IPS DF 6.9 (cell line): ENCODE results near the gene HOXB6.

Experiments used
- DNase-seq: peaks from one replicate; pipeline ENCODE4 v3.0.0-alpha.2; 2013; ENCODE audit warnings: low read depth, low spot score
- H3K27ac ChIP-seq: one replicate; pipeline ENCODE4 v1.5.1; 2013; ENCODE audit warnings: low read length, control low read depth
- H3K27me3 ChIP-seq: 2 replicates; pipeline ENCODE4 v1.6.1; 2013; ENCODE audit warnings: mild to moderate bottlenecking, low read length; ENCODE audit not compliant: control insufficient read depth, insufficient read depth
- H3K36me3 ChIP-seq: 2 replicates; pipeline ENCODE4 v1.6.1; 2013; ENCODE audit warnings: low read length; ENCODE audit not compliant: control insufficient read depth, insufficient read depth
- H3K4me1 ChIP-seq: 2 replicates; pipeline ENCODE4 v1.6.1; 2013; ENCODE audit warnings: low read length; ENCODE audit not compliant: control insufficient read depth, insufficient read depth
- H3K4me3 ChIP-seq: 2 replicates; pipeline ENCODE4 v1.5.1; 2013; ENCODE audit warnings: mild to moderate bottlenecking, low read length
- H3K9me3 ChIP-seq: 2 replicates; pipeline ENCODE4 v1.6.1; 2013; ENCODE audit warnings: low read length, inconsistent platforms; ENCODE audit not compliant: control insufficient read depth, insufficient read depth
- WGBS: extraction: QIAGEN DNeasy Blood & Tissue Kit; methylation state at CpG from one replicate; pipeline ENCODE4 v1.1.7; 2013; ENCODE audit warnings: mixed read lengths, missing lambda C conversion rate; ENCODE audit not compliant: insufficient read length, insufficient coverage; 5-methylcytosine and 5-hydroxymethylcytosine counted together

HOXB6 gene

DNA sequence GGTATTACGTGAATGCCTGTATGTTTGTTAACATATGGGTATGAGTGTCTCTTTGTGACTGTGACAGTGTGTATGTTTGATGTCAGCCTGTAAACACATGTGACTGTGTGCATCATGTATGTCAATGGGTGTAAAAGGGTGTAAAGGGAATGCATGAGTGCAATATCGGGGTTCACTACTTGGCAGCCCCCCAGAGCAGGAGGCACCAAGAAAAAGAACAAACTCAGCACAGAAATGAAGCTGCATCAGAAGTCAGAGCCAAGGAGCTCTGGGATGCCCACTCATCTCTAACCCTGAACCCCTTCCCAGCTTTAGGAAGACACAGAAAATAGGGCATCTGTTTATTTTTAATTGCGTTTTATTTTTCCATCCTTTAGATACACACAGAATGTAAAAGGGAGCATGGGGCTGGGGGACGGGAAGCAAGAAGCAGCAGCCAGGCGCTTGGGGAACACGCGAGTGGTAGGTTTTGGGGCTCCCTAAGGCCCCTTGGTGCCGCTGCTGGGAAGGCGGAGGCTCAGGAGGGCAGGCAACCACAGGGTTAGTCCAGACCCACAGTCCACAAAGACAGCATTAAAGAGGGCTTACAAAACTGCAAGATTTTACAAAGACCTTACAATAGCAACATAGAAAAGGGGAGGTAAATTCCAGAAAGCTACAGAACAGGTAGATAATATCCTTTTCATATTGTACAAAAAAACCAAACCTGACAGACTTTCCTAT, 2.3 kb upstream of the HOXB6 start:
- Histone ChIP-seq H3K4me1 (peaks cover 3% of the 10 kb centered on the region; the same call in 1 of the 2 replicates), H3K27ac (no peak overlapping the region), H3K27me3 (peaks cover 97% of the 10 kb centered on the region), H3K36me3 (no peaks in the 10 kb centered on the region), H3K9me3 (no peaks in the 10 kb centered on the region), H3K4me3 (no peak overlapping the region)
- no CpG with 5 or more reads among the region's 9 CpGs for WGBS
- no peak for DNase-seq

DNA sequence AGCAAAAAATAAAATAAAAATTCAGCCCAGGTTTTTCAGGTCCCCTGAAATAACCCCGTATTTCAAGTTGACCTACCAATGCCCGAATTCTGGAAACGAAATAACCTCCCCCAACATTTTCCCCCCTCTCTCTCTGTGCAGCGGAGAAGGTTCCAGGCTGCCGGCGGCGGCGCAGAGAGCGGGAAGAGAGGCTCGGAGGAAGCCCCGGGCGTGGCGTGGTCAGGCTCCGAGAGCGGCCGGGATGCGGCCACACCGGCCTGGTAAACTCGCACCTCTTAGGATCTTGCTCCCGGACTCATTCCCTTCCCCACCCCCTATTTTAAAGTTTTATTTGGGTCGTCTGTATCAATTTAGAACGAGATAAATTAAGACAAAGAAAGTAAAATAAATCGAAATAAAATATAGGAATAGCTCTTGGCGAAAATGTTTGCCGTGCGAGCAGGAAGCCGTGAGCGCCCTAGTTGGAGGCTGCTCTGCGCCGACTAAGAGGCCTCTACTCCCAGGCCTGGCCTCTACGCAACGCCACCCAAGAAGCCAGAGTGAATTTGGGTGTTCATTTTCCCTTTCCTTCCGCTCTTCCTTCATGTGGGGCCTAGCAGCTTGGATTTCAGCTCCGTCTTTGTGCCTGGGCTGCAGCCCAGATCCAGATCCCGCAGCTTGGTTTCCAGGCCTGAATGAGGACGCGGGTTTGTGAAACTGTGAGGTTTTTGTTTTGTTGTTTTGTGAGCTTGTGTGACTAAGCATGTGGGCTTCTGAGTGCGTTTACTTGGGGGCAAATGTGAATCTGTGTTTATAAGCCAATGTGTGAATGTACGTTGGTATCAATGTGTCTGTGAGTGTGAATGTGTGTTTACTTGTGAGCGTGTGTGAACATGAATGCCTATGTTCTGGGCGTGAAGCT, 1.5 kb upstream of the HOXB6 start:
- Histone ChIP-seq H3K36me3 (no peaks in the 10 kb centered on the region), H3K9me3 (no peaks in the 10 kb centered on the region), H3K27me3 (peaks cover 97% of the 10 kb centered on the region), H3K4me3 (no peak overlapping the region), H3K27ac (no peak overlapping the region), H3K4me1 (peaks cover 3% of the 10 kb centered on the region; the same call in 1 of the 2 replicates)
- no peak for DNase-seq
- WGBS = no CpG with 5 or more reads among the region's 41 CpGs

DNA sequence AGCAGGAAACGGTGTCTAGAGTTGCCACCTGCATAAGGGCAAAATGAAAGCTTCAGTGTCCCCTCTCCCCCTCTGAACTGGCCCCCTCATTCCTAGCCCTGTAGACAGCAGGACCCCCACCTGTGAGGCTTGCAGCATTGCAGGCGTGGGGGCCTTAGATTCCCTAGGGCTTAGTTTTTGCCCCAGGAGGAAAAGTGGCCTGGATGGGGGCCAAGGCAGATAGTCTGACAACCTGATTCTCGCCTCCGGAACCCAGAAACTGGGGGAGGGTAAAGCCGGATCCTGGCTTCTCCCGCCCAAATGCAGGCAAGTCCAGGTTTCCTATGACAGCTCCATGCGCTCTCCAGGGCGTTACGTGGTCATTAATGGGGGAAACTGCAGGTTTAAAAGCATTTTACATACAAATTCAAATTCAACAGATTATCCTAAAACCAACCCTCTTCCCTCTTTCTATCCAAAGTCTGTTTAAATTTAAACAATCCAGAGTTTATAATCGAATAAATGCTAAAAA, 678 bp upstream of the HOXB6 start:
- no peak for DNase-seq
- Histone ChIP-seq H3K4me1 (peaks cover 2% of the 10 kb centered on the region; the same call in 1 of the 2 replicates), H3K9me3 (no peaks in the 10 kb centered on the region), H3K27me3 (peaks cover 97% of the 10 kb centered on the region), H3K36me3 (no peaks in the 10 kb centered on the region), H3K27ac (no peak overlapping the region), H3K4me3 (no peak overlapping the region)
- WGBS = 100% methylated on average over 1 of the region's 10 CpGs

DNA sequence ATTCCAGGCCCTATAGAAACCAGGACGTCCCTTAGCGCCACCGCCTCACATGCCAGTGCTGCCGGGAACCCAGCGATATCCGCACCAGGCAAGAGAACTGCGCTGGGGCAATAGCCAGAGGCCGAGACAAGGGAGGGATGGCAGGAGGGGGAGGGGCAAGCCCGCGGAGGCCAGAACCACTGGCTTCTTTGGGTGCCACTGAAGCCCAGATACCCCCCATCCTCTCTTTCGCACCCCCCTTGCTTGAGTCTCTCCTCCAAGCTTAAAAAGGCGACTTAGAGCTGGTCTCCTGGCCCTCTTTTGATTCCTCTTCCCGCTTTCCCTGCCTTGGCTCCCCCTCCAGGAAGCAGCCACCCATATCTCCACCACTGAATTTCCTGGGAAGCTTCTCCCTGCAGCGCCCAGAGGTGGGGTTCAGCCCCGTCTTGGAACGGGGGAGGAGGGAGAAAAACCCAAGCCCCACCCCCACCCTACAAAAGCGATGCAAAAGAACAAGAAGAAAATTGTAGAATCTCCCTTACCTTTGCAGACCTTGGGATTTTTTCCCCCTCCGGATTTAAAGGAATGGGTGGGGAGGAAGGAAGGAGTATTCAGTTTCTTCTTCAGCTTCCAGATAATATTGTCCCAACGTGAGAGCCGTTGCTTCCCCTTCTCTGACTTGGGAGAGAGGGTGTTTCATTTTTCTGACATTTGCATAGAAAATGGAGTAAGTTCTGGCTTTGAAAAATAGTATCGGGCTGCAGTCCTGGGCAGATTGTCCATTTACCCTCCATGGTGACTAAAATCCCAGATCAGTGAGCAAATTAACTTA, 622 bp downstream of the HOXB6 start:
- H3K27me3 ChIP-seq = peaks cover 98% of the 10 kb centered on the region
- WGBS = no CpG with 5 or more reads among the region's 21 CpGs
- no peak for DNase-seq
- no peaks in the 10 kb centered on the region for H3K36me3 ChIP-seq
- H3K9me3 ChIP-seq = no peaks in the 10 kb centered on the region
- H3K4me1 ChIP-seq = no peaks in the 10 kb centered on the region; the same call in 1 of the 2 replicates
- H3K4me3 ChIP-seq = no peak overlapping the region
- H3K27ac ChIP-seq = no peak overlapping the region

DNA sequence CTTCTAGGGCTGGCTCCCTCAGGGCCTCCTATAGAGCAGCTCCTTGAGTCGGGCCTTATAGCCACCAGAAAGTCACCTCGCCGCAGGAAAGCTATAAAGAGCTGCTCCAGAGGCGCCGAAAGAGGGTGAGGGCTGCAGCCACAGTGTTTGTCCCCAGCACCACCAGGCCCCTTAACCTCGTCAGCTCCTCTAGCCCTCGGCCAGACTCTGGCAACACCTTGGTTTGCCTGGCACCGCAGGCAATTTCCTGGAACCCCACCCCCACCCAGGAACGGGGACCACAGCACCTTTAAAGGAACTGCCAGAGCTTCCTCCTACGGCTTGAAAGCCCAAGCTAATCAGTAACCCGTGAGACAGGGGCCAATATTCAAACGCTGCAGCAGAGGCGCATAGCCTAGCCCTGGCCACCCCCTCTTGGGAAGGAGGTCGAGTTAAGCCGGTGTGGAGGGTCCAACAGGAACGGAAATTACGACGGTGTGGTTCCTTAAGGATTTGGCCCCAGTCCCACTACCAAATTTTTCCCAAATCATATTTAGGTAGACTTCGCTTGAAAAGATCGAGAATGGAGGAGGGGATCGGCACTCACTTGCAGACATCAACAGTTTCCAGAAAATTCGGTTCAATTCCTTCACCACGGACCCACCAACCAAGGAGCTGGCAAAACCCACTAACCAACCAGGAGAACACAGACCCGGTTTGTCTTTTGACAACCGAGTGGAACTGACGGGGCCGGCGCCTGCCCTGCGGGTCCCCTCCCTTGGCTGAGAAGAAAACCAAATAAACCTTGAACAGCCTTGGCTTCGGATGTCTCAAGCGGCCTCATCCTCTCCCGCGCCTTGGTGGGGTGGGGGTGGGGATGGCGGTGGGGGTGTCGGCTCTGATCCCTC, 3.0 kb downstream of the HOXB6 start:
- no peak for DNase-seq
- H3K27me3 ChIP-seq = peaks cover 100% of the 10 kb centered on the region
- WGBS = no CpG with 5 or more reads among the region's 35 CpGs
- no peaks in the 10 kb centered on the region; the same call in 1 of the 2 replicates for H3K4me1 ChIP-seq
- no peaks in the 10 kb centered on the region for H3K9me3 ChIP-seq
- H3K4me3 ChIP-seq = no peak overlapping the region
- no peaks in the 10 kb centered on the region for H3K36me3 ChIP-seq
- H3K27ac ChIP-seq = no peak overlapping the region

DNA sequence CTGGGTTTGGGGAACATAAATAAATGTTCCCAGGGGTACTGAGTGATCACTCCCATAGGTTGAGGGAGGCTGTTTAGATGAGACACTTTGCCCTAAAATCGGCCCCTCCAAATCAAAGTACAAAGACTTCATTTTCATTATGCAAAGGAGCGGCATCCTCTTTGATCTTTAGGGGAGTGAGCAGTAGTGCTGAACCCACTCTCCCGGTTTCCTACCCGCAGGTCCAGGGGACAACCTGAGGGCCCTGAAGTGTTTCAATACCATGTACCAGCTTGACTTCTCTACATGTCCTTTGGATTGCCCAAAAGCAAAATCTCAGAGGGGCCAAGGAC, 3.6 kb downstream of the HOXB6 start:
- peaks cover 100% of the 10 kb centered on the region for H3K27me3 ChIP-seq
- H3K4me1 ChIP-seq = peaks cover 2% of the 10 kb centered on the region; the same call in 1 of the 2 replicates
- no peak overlapping the region for H3K27ac ChIP-seq
- H3K36me3 ChIP-seq = no peaks in the 10 kb centered on the region
- no peak overlapping the region for H3K4me3 ChIP-seq
- DNase-seq = no peak
- WGBS = no CpG with 5 or more reads among the region's 4 CpGs
- no peaks in the 10 kb centered on the region for H3K9me3 ChIP-seq

DNA sequence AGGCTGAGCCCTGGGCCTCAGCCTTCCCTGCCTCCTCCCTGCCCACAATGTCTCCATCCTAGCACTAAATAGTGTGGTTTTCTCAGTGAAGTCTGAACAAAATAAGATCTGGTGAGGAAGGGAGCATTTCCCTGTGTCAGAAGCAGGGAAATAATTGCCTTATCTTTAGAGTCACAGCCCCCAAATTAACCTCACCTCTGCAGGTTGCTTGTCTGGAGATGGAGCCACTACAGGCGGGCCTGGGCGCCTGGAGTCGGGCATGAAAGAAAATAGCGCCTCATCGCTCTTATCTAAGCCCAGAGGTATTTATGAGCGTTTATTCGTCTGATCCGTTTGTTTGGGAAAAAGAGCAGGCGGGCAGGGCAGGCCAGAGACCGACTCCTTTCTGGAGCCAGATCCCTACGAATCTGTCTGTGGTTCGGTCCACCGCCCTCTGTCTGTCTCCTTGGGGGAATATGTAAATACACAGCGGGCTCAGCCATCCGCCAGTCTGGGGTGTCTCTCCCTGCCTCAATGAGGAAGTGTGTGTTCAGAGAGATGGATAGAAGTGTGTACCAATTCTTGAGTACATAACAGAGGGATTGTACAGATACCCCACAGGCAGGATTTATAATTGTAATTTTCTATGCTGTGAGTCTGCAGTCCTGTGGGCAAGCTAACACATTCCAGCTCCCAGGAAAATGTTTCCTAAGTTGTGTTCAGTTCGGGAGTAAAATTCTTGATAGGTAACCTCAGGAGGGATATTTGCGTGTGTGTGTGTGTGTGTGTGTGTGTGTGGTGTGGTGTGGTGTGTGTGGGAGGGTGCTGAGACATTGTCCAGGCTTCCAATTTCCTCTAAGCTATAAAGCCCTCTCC, 4.3 kb downstream of the HOXB6 start:
- no CpG with 5 or more reads among the region's 17 CpGs for whole genome bisulfite sequencing
- no peak overlapping the region for H3K4me3 ChIP-seq
- H3K4me1 ChIP-seq = peaks cover 2% of the 10 kb centered on the region; the same call in 1 of the 2 replicates
- no peaks in the 10 kb centered on the region for H3K36me3 ChIP-seq
- no peaks in the 10 kb centered on the region for H3K9me3 ChIP-seq
- no peak for DNase-seq
- peaks cover 100% of the 10 kb centered on the region for H3K27me3 ChIP-seq
- no peak overlapping the region for H3K27ac ChIP-seq

DNA sequence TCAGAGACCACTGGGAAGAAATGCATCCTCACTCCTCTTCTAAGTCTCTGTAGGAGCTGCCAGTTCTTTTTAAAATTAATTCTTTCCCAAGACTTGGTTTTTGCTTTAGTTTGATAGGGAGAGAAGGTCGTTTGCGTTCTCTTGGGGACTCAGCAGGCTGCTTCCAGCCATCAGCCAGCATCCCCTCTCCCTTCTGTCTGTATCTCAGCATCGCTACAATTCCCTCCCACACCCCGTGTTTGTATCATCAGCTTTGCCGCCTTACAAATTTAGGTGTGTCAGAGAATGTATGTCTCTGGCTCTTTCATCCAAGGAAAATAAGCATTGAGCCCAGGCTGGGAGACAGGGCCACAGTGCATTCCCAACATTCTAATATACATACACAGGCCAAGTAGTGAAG, 5.4 kb downstream of the HOXB6 start:
- Histone ChIP-seq H3K36me3 (no peaks in the 10 kb centered on the region), H3K9me3 (no peaks in the 10 kb centered on the region), H3K4me1 (peaks cover 2% of the 10 kb centered on the region; the same call in 1 of the 2 replicates), H3K4me3 (no peak overlapping the region), H3K27me3 (peaks cover 100% of the 10 kb centered on the region), H3K27ac (no peak overlapping the region)
- no CpG with 5 or more reads among the region's 5 CpGs for WGBS
- DNase-seq = no peak

DNA sequence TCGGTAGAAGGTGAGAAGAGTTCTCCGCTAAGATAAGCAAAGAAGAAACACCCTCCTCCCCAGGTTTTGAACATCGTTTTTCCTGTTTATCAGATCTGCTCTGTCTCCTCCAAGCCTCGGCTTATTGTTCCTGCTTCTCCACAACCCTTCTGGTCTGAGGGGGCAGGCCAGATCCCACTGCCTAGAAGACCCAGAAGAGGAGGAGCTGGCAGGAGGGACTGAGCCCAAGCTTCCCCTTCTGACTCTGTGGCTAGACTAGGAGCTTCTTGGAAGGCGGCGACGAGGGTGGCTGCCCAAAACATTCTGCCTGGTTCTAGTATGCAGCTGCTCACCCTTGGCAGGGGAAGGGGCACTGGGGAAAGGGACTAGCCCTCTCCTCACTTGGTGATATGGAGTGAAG, 6.0 kb downstream of the HOXB6 start:
- Histone ChIP-seq H3K4me3 (no peak overlapping the region), H3K4me1 (peaks cover 4% of the 10 kb centered on the region; the same call in 1 of the 2 replicates), H3K9me3 (no peaks in the 10 kb centered on the region), H3K27me3 (peaks cover 98% of the 10 kb centered on the region), H3K36me3 (no peaks in the 10 kb centered on the region), H3K27ac (no peak overlapping the region)
- no CpG with 5 or more reads among the region's 7 CpGs for WGBS
- DNase-seq = no peak
